RCC 7860 (cell line): ENCODE results near the gene UBALD2.

ENCODE experiments used
- DNase-seq: peaks from one replicate; pipeline ENCODE4 v3.0.0-alpha.2; 2015; ENCODE audit warnings: low spot score
- FAIRE-seq: peaks from 2 replicates; lab custom pipeline; 2012; peaks lifted over from hg19 to GRCh38; lab: Jason Lieb, UNC

The UBALD2 gene

GRCh38 chr17:76314392-76315227 is 49.5 kb downstream of the UBALD2 start:
- DNase-seq (no peak), FAIRE-seq (no peak)

DNA sequence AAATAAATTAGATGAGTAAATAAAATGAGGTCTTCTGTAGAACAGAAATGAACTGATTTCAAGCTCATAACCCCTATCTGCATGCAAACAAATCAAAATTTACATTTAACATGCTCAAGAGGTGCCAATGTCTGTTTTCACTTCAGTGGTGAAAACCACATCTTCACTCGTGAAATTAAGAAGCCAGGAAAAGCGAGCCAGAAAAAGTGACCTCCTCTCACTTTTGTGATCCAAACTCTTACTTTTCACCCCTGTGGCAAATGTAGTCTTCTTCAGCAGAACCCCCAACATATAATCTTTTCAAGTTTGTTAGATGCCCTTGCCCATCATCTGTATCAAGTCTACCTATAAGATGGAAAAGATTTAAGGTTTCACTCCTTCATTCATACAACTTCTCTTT is 52.4 kb downstream of the UBALD2 start:
- no peak for DNase-seq
- no peak for FAIRE-seq

DNA sequence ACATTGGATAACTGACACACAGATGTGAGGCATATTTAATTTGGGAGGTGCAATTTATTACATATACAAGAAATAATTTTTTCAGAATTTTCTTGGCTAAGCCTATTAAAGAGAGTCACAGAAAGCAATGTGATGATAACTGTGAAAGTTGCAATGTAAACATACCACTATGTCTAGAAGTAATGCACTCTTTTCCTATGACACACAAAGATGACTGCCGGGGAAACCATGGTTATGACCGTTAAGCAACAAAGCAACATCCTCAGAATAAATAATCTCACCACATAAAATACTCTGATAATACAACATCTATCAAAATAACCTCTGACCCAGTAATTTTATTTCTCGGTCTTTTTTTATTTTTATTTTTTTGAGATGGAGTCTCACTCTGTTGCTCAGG is 53.4 kb downstream of the UBALD2 start:
- FAIRE-seq (no peak), DNase-seq (no peak)
